GM19372 (cell line): Measurements from ENCODE around the gene NTRK2.

ENCODE experiments used
- ATAC-seq: cut with Tn5 transposase; IDR thresholded peaks from one replicate; pipeline ENCODE4 v1.9.1; 2021; ENCODE audit warnings: mild to moderate bottlenecking, low read depth, moderate library complexity; ENCODE audit not compliant: unreplicated experiment

NTRK2 gene

GRCh38 chr9:84723426-84723825 lies 53.9 kb downstream of the NTRK2 start:
- no peak for ATAC-seq

GRCh38 chr9:84731696-84732095 lies 62.2 kb downstream of the NTRK2 start:
- ATAC-seq: no peak

GRCh38 chr9:84736081-84736480 lies 66.6 kb downstream of the NTRK2 start:
- ATAC-seq: no peak

- no peak for ATAC-seq
These were observed 67.0 kb downstream of the NTRK2 start for GRCh38 chr9:84736536-84736935.

GRCh38 chr9:84738353-84738752 lies 68.8 kb downstream of the NTRK2 start:
- ATAC-seq: no peak

- ATAC-seq: no peak
These were observed 72.7 kb downstream of the NTRK2 start for GRCh38 chr9:84742261-84742660.

GRCh38 chr9:84744195-84744594 lies 74.7 kb downstream of the NTRK2 start:
- ATAC-seq: no peak

- no peak for ATAC-seq
These were observed 75.2 kb downstream of the NTRK2 start for GRCh38 chr9:84744726-84745125.

- ATAC-seq: no peak
These were observed 78.6 kb downstream of the NTRK2 start for GRCh38 chr9:84748112-84748511.

GRCh38 chr9:84750152-84750865 lies 80.8 kb downstream of the NTRK2 start:
- ATAC-seq: no peak

GRCh38 chr9:84751921-84752320 lies 82.4 kb downstream of the NTRK2 start:
- no peak for ATAC-seq

- ATAC-seq: no peak
These were observed 84.9 kb downstream of the NTRK2 start for GRCh38 chr9:84754461-84754860.

- no peak for ATAC-seq
These were observed 85.4 kb downstream of the NTRK2 start for GRCh38 chr9:84754881-84755280.

GRCh38 chr9:84755380-84755779 lies 85.9 kb downstream of the NTRK2 start:
- ATAC-seq: no peak

- ATAC-seq: no peak
These were observed 86.6 kb downstream of the NTRK2 start for GRCh38 chr9:84756171-84756570.

- no peak for ATAC-seq
These were observed 87.2 kb downstream of the NTRK2 start for GRCh38 chr9:84756731-84757130.

GRCh38 chr9:84758817-84759216 lies 89.3 kb downstream of the NTRK2 start:
- ATAC-seq: no peak

GRCh38 chr9:84759300-84759750 lies 89.8 kb downstream of the NTRK2 start:
- no peak for ATAC-seq

GRCh38 chr9:84759804-84760203 lies 90.3 kb downstream of the NTRK2 start:
- no peak for ATAC-seq

GRCh38 chr9:84761137-84761808 lies 91.7 kb downstream of the NTRK2 start:
- ATAC-seq: no peak

GRCh38 chr9:84772511-84772910 lies 103.0 kb downstream of the NTRK2 start:
- no peak for ATAC-seq

GRCh38 chr9:84773022-84773421 lies 103.5 kb downstream of the NTRK2 start:
- no peak for ATAC-seq
